Spleen (tissue), 7 donors: ENCODE data around the gene TBX1.

Experiments used
- CTCF ChIP-seq, 11 experiments: fragments of 200-600 bp in 7 of 11; fragments of 450-650 bp in 4 of 11; sonication (generic) in 4 of 11; IDR thresholded peaks in 8 of 11; conservative IDR thresholded peaks in 3 of 11; 1 replicate in 7 of 11; 2 replicates in 4 of 11; pipeline versions ENCODE4 v1.4.0 to v1.8.0; 2016 to 2021; ENCODE audit warnings: antibody characterized with exemption in 11 of 11, inconsistent platforms in 4 of 11, mild to moderate bottlenecking in 1 of 11
- POLR2A ChIP-seq, 3 donors: fragments of 450-650 bp; IDR thresholded peaks; one replicate each; pipeline ENCODE4 v1.5.1; 2017; ENCODE audit warnings: antibody characterized with exemption in 3 of 3, mild to moderate bottlenecking in 1 of 3
- POLR2AphosphoS5 ChIP-seq, 3 donors: sonication (generic); formaldehyde crosslinking; IDR thresholded peaks; one replicate each; pipeline ENCODE4 v1.5.1; 2017; ENCODE audit warnings: antibody characterized with exemption in 3 of 3
- donor health status: DM: no; HTN: no; CAD: no; lungs with moderate emphysema.
- donor health status: DM: no; HTN: no; CAD: no.
- donor health status: DM: no; HTN: no; CAD: no.

GRCh38 chr22:19743081-19743480, 17.5 kb upstream of the TBX1 start:
- TF ChIP-seq POLR2AphosphoS5 (IDR thresholded peaks at IDR 0.05) (no peak), POLR2A (IDR thresholded peaks at IDR 0.05) (no peak), CTCF (IDR thresholded peaks at IDR 0.05 in 8 of 11, conservative IDR thresholded peaks at IDR 0.05 in 3 of 11) (no peak)
